H9 (cell line): ENCODE results near the gene THSD7B. TPM values are rescaled to one million over a fixed set of nuclear protein-coding genes. Genes with fewer than 3 reads are reported as not detected.

Source experiments
- DNase-seq: peaks from one replicate; pipeline ENCODE4 v3.0.0-alpha.2; 2017
- H2AFZ ChIP-seq: one replicate; pipeline ENCODE4 v1.6.1; 2013; ENCODE audit warnings: mild to moderate bottlenecking, low read length, control low read depth, moderate library complexity
- H2AK5ac ChIP-seq: 2 replicates; pipeline ENCODE4 v1.6.1; 2013; ENCODE audit warnings: low read length, control low read depth, mixed read lengths; ENCODE audit not compliant: insufficient read length
- H2BK120ac ChIP-seq: one replicate; pipeline ENCODE4 v1.6.1; 2013; ENCODE audit warnings: low read depth, mild to moderate bottlenecking, low read length, control low read depth, inconsistent platforms; ENCODE audit not compliant: poor library complexity, severe bottlenecking
- H2BK12ac ChIP-seq: 2 replicates; pipeline ENCODE4 v1.6.1; 2013; ENCODE audit warnings: low read length, control low read depth, mixed read lengths, low read depth; ENCODE audit not compliant: insufficient read length
- H2BK15ac ChIP-seq: 2 replicates; pipeline ENCODE4 v1.6.1; 2013; ENCODE audit warnings: low read depth, low read length, control low read depth
- H2BK20ac ChIP-seq: one replicate; pipeline ENCODE4 v1.6.1; 2013; ENCODE audit warnings: low read depth, mild to moderate bottlenecking, low read length, control low read depth, inconsistent platforms; ENCODE audit not compliant: poor library complexity, severe bottlenecking
- H2BK5ac ChIP-seq: 2 replicates; pipeline ENCODE4 v1.6.1; 2013; ENCODE audit warnings: low read length, control low read depth, mixed read lengths; ENCODE audit not compliant: insufficient read length
- H3K14ac ChIP-seq: 2 replicates; pipeline ENCODE4 v1.6.1; 2013; ENCODE audit warnings: low read length, control low read depth; ENCODE audit not compliant: insufficient read depth
- H3K18ac ChIP-seq: 2 replicates; pipeline ENCODE4 v1.6.1; 2013; ENCODE audit warnings: low read depth, mild to moderate bottlenecking, mixed read lengths, low read length, control low read depth; ENCODE audit not compliant: insufficient read length
- H3K23ac ChIP-seq: 2 replicates; pipeline ENCODE4 v1.6.1; 2013; ENCODE audit warnings: low read length, control low read depth, mixed read lengths, low read depth; ENCODE audit not compliant: insufficient read length
- H3K23me2 ChIP-seq: 2 replicates; pipeline ENCODE4 v1.6.1; 2013; ENCODE audit warnings: low read depth, mild to moderate bottlenecking, mixed read lengths, low read length, control low read depth; ENCODE audit not compliant: insufficient read length, poor library complexity, severe bottlenecking
- H3K27ac ChIP-seq: 2 replicates; pipeline ENCODE4 v1.5.1; 2013; ENCODE audit warnings: low read length, control low read depth, mixed read lengths, low read depth; ENCODE audit not compliant: insufficient read length
- H3K27me3 ChIP-seq: 2 replicates; pipeline ENCODE4 v1.6.1; 2013; ENCODE audit warnings: low read length, control low read depth, inconsistent platforms; ENCODE audit not compliant: insufficient read depth
- H3K4ac ChIP-seq: 2 replicates; pipeline ENCODE4 v1.6.1; 2013; ENCODE audit warnings: low read depth, mild to moderate bottlenecking, control low read depth, inconsistent platforms, low read length, moderate library complexity
- H3K4me1 ChIP-seq: 2 replicates; pipeline ENCODE4 v1.6.1; 2013; ENCODE audit warnings: low read length, control low read depth, inconsistent platforms; ENCODE audit not compliant: insufficient read depth
- H3K4me2 ChIP-seq: 2 replicates; pipeline ENCODE4 v1.6.1; 2013; ENCODE audit warnings: low read length, control low read depth, mixed read lengths; ENCODE audit not compliant: insufficient read length, insufficient read depth
- H3K56ac ChIP-seq: 2 replicates; pipeline ENCODE4 v1.6.1; 2013; ENCODE audit warnings: low read depth, mild to moderate bottlenecking, mixed read lengths, low read length, control low read depth; ENCODE audit not compliant: insufficient read length
- H3K79me1 ChIP-seq: 2 replicates; pipeline ENCODE4 v1.6.1; 2013; ENCODE audit warnings: low read depth, mild to moderate bottlenecking, moderate library complexity, low read length, control low read depth, inconsistent platforms; ENCODE audit not compliant: insufficient read depth, poor library complexity, severe bottlenecking
- H3K79me2 ChIP-seq: 2 replicates; pipeline ENCODE4 v1.6.1; 2013; ENCODE audit warnings: low read length, control low read depth, inconsistent platforms; ENCODE audit not compliant: insufficient read depth
- H3K9ac ChIP-seq: 2 replicates; pipeline ENCODE4 v1.6.1; 2013; ENCODE audit warnings: low read length, control low read depth, mixed read lengths; ENCODE audit not compliant: insufficient read length; ENCODE audit errors: extremely low read depth
- H3K9me3 ChIP-seq: one replicate; pipeline ENCODE4 v1.6.1; 2013; ENCODE audit warnings: low read depth, low read length, inconsistent platforms; ENCODE audit not compliant: control insufficient read depth
- H3T11ph ChIP-seq: one replicate; pipeline ENCODE4 v1.6.1; 2013; ENCODE audit warnings: mild to moderate bottlenecking, low read length, control low read depth, inconsistent platforms
- H4K20me1 ChIP-seq: one replicate; pipeline ENCODE4 v1.6.1; 2013; ENCODE audit not compliant: control insufficient read depth, insufficient read length, insufficient read depth
- H4K5ac ChIP-seq: 2 replicates; pipeline ENCODE4 v1.6.1; 2013; ENCODE audit warnings: low read depth, mild to moderate bottlenecking, mixed read lengths, low read length, control low read depth; ENCODE audit not compliant: insufficient read length
- H4K8ac ChIP-seq: replicated peaks from 2 replicates; pipeline ENCODE4 v1.6.1; 2013; ENCODE audit warnings: low read length, control low read depth, mixed read lengths, low read depth; ENCODE audit not compliant: insufficient read length
- H4K91ac ChIP-seq: 2 replicates; pipeline ENCODE4 v1.6.1; 2013; ENCODE audit warnings: low read depth, mild to moderate bottlenecking, moderate library complexity, mixed read lengths, low read length, control low read depth; ENCODE audit not compliant: insufficient read length
- H3K27ac Mint-ChIP-seq, 3 experiments: 2 replicates in 2 of 3; 3 replicates in 1 of 3; pipeline ENCODE4 v1.8.0; 2020 to 2021; ENCODE audit warnings: mixed read lengths in 3 of 3, mild to moderate bottlenecking in 1 of 3, moderate library complexity in 1 of 3
- H3K27me3 Mint-ChIP-seq: 2 replicates; pipeline ENCODE4 v1.8.0; 2021; ENCODE audit warnings: low read depth, mild to moderate bottlenecking, moderate library complexity, mixed read lengths
- H3K36me3 Mint-ChIP-seq, 3 experiments: 2 replicates in 2 of 3; 3 replicates in 1 of 3; pipeline ENCODE4 v1.8.0; 2020 to 2021; ENCODE audit warnings: low read depth in 3 of 3, mixed read lengths in 3 of 3; ENCODE audit not compliant: insufficient read depth in 1 of 3
- H3K4me1 Mint-ChIP-seq, 2 experiments: 2 replicates each; pipeline ENCODE4 v1.8.0; 2020; ENCODE audit warnings: mixed read lengths in 2 of 2
- H3K4me3 Mint-ChIP-seq, 2 experiments: 2 replicates in 1 of 2; 3 replicates in 1 of 2; pipeline ENCODE4 v1.8.0; 2020 to 2021; ENCODE audit warnings: mild to moderate bottlenecking in 2 of 2, mixed read lengths in 2 of 2, moderate library complexity in 1 of 2
- H3K9me3 Mint-ChIP-seq, 2 experiments: 2 replicates in 1 of 2; 3 replicates in 1 of 2; pipeline ENCODE4 v1.8.0; 2020; ENCODE audit warnings: mild to moderate bottlenecking in 2 of 2, mixed read lengths in 2 of 2, moderate library complexity in 1 of 2
- WGBS: extraction: QIAGEN DNeasy Blood & Tissue Kit; methylation state at CpG from one replicate; pipeline ENCODE4 v1.1.7; 2013; ENCODE audit warnings: missing lambda C conversion rate, low lambda C conversion rate, mixed read lengths; ENCODE audit not compliant: insufficient read length; ENCODE audit errors: extremely low coverage; 5-methylcytosine and 5-hydroxymethylcytosine counted together
- total RNA-seq: library from RNA; stranded (reverse); gene quantifications from 2 replicates; pipeline ENCODE4 v1.2.1, GENCODE V29; 2021
- TF ChIP-seq, protein P1 (sequence below): fragments of 200-600 bp; sonication (generic); conservative IDR thresholded peaks from 3 replicates; pipeline ENCODE4 v1.8.0; 2021; ENCODE audit warnings: antibody characterized with exemption, mild to moderate bottlenecking

THSD7B gene
- total RNA-seq, 1 experiment from 2014 or later = 0.85 TPM

DNA sequence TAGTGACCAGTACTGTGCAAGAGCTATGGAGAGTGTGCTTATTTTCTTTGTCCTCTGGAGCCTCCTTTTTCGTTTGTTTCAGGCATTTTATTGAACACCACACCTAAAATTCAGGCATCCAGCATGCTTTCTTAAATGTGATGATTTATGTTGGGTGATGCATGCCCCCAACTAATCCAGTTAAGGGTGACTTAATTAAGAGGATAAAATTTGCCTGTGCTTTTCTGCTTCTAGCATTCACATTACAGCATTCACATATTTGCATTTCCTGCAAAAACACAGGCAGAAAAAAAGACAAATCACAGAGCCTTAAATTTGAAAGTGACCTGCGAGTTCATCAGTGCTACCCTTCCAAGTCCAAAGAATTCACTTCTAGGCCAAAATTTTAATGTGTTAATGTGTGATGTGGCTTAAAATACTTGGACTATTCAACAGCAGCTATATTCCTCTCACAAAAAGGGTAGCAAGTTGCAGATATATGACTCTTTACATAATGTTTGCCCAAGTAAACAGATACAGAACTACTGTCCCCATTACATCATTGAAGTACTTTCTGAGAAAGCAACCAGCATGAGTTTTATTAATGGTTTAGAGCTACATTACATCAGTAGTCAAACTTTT, 286.5 kb downstream of the THSD7B start:
- H3K9me3 Mint-ChIP-seq = no peaks in the 10 kb centered on the region
- H3K27ac Mint-ChIP-seq = no peak overlapping the region
- Histone ChIP-seq H2BK120ac (no peak overlapping the region), H2AFZ (no peak overlapping the region), H3K4ac (no peak overlapping the region), H3K79me1 (no peaks in the 10 kb centered on the region), H2BK20ac (no peak overlapping the region), H3T11ph (no peak overlapping the region), H3K56ac (no peak overlapping the region), H2AK5ac (no peak overlapping the region), H3K18ac (no peak overlapping the region), H4K20me1 (no peaks in the 10 kb centered on the region), H2BK5ac (no peak overlapping the region), H3K4me1 (no peaks in the 10 kb centered on the region), H3K9me3 (no peaks in the 10 kb centered on the region), H4K8ac (no peak overlapping the region), H3K14ac (no peak overlapping the region), H3K27me3 (no peaks in the 10 kb centered on the region), H3K27ac (no peak overlapping the region), H2BK12ac (no peak overlapping the region), H2BK15ac (no peak overlapping the region), H4K91ac (no peak overlapping the region), H3K23me2 (no peaks in the 10 kb centered on the region), H4K5ac (no peak overlapping the region), H3K79me2 (no peaks in the 10 kb centered on the region), H3K4me2 (no peak overlapping the region), H3K9ac (no peak overlapping the region), H3K23ac (no peak overlapping the region)
- no peak overlapping the region for H3K4me3 Mint-ChIP-seq
- H3K27me3 Mint-ChIP-seq = no peaks in the 10 kb centered on the region
- no peak for DNase-seq
- TF ChIP-seq, protein P1, sequence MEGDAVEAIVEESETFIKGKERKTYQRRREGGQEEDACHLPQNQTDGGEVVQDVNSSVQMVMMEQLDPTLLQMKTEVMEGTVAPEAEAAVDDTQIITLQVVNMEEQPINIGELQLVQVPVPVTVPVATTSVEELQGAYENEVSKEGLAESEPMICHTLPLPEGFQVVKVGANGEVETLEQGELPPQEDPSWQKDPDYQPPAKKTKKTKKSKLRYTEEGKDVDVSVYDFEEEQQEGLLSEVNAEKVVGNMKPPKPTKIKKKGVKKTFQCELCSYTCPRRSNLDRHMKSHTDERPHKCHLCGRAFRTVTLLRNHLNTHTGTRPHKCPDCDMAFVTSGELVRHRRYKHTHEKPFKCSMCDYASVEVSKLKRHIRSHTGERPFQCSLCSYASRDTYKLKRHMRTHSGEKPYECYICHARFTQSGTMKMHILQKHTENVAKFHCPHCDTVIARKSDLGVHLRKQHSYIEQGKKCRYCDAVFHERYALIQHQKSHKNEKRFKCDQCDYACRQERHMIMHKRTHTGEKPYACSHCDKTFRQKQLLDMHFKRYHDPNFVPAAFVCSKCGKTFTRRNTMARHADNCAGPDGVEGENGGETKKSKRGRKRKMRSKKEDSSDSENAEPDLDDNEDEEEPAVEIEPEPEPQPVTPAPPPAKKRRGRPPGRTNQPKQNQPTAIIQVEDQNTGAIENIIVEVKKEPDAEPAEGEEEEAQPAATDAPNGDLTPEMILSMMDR = no peak
- H3K4me1 Mint-ChIP-seq = no peaks in the 10 kb centered on the region
- H3K36me3 Mint-ChIP-seq = no peaks in the 10 kb centered on the region; a peak in 1 of 7 replicates
- WGBS = no CpG with 5 or more reads among the region's 2 CpGs
